HEK293T (cell line): ENCODE measurements around the gene WWOX.

Experiments
- CTCF ChIA-PET: fragments of 350-600 bp; formaldehyde crosslinking; extraction: SDS; loops from one replicate; lab custom pipeline; 2021; ENCODE audit warnings: antibody characterized with exemption, inconsistent platforms; lab: Yijun Ruan, JAX
- POLR2A ChIA-PET: fragments of 350-600 bp; formaldehyde crosslinking; extraction: SDS; loops from one replicate; lab custom pipeline; 2020; ENCODE audit warnings: antibody characterized with exemption, inconsistent platforms; lab: Yijun Ruan, JAX
- DNase-seq: peaks from one replicate; pipeline ENCODE4 v3.0.0; 2012; ENCODE audit warnings: mixed read lengths; ENCODE audit errors: extremely low spot score
- BHLHE40 ChIP-seq: fragments of 450-650 bp; IDR thresholded peaks from 2 replicates; pipeline ENCODE4 v1.6.1; 2016; ENCODE audit warnings: mild to moderate bottlenecking, moderate library complexity, borderline replicate concordance
- CTBP1 ChIP-seq: fragments of 450-650 bp; IDR thresholded peaks from 2 replicates; pipeline ENCODE4 v1.6.1; 2016; ENCODE audit warnings: borderline replicate concordance
- ELF4 ChIP-seq: fragments of 450-650 bp; IDR thresholded peaks from 2 replicates; pipeline ENCODE4 v1.6.1; 2017; ENCODE audit warnings: antibody characterized with exemption
- FOXA1 ChIP-seq: fragments of 450-650 bp; IDR thresholded peaks from 2 replicates; pipeline ENCODE4 v1.6.1; 2016; ENCODE audit warnings: mild to moderate bottlenecking
- FOXK2 ChIP-seq: fragments of 450-650 bp; IDR thresholded peaks from 2 replicates; pipeline ENCODE4 v1.6.1; 2016; ENCODE audit warnings: mild to moderate bottlenecking
- FOXM1 ChIP-seq: fragments of 450-650 bp; IDR thresholded peaks from 2 replicates; pipeline ENCODE4 v1.6.1; 2017; ENCODE audit warnings: mild to moderate bottlenecking, borderline replicate concordance
- HDGF ChIP-seq: fragments of 450-650 bp; IDR thresholded peaks from 2 replicates; pipeline ENCODE4 v1.6.1; 2017; ENCODE audit warnings: antibody characterized with exemption, borderline replicate concordance
- L3MBTL2 ChIP-seq: fragments of 450-650 bp; conservative IDR thresholded peaks from 2 replicates; pipeline ENCODE4 v1.6.1; 2016; ENCODE audit warnings: mild to moderate bottlenecking
- LEF1 ChIP-seq: fragments of 450-650 bp; IDR thresholded peaks from 2 replicates; pipeline ENCODE4 v1.6.1; 2017; ENCODE audit warnings: mild to moderate bottlenecking, borderline replicate concordance
- NFRKB ChIP-seq: fragments of 450-650 bp; IDR thresholded peaks from 2 replicates; pipeline ENCODE4 v1.6.1; 2016; ENCODE audit warnings: mild to moderate bottlenecking, moderate library complexity
- PKNOX1 ChIP-seq: fragments of 450-650 bp; IDR thresholded peaks from 2 replicates; pipeline ENCODE4 v1.6.1; 2016
- SP1 ChIP-seq: fragments of 450-650 bp; IDR thresholded peaks from 2 replicates; pipeline ENCODE4 v1.6.1; 2017
- SUZ12 ChIP-seq: fragments of 450-650 bp; IDR thresholded peaks from 2 replicates; pipeline ENCODE4 v1.6.1; 2016; ENCODE audit warnings: mild to moderate bottlenecking
- TARDBP ChIP-seq: fragments of 450-650 bp; IDR thresholded peaks from 2 replicates; pipeline ENCODE4 v1.6.1; 2016
- ZNF384 ChIP-seq: fragments of 450-650 bp; IDR thresholded peaks from 2 replicates; pipeline ENCODE4 v1.6.1; 2016

WWOX gene

GRCh38 chr16:78994135-78994745 is 894.8 kb downstream of the WWOX start:
- TF ChIP-seq HDGF (no peak), FOXM1 (no peak), LEF1 (no peak), ELF4 (no peak), SUZ12 (no peak), SP1 (no peak), FOXA1 (no peak), PKNOX1 (no peak), ZNF384 (no peak), CTBP1 (no peak), L3MBTL2 (no peak), TARDBP (no peak), FOXK2 (no peak)
- ChIA-PET CTCF (interaction anchor here (0.6 kb wide), 1 partner anchor 25 kb away, joined by 5 read pairs; no protein-coding TSS in a partner anchor), POLR2A (no interaction called here)
- no peak for DNase-seq

DNA sequence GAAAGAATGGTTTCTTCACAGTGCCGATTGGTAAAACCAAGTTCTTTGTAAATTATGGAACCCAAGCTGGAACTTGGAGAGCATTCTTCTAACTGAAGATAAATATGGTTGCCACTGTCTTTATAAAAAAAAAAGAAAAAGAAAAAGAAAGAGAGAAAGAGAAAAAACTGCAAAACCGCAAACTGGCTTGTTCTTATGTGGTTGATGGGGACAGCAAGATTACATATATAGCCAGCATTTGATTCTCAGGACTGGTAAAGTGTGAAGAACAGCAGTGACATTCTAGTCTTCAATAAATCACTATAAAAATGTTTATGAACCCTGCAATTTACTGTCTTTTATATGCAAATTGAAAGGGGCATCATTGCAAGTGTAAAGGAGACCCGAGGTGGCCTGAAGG is 896.0 kb downstream of the WWOX start:
- no peak for DNase-seq
- ChIA-PET POLR2A (no interaction called here), CTCF (interaction anchor here (0.6 kb wide), 1 partner anchor 1002 kb away, joined by 3 read pairs; no protein-coding TSS in a partner anchor)
- TF ChIP-seq L3MBTL2 = no peak
- TF ChIP-seq CTBP1 = no peak
- no peak for TF ChIP-seq HDGF
- no peak for TF ChIP-seq NFRKB
- no peak for TF ChIP-seq TARDBP
- TF ChIP-seq FOXM1 = no peak
- no peak for TF ChIP-seq SP1
- no peak for TF ChIP-seq ZNF384

DNA sequence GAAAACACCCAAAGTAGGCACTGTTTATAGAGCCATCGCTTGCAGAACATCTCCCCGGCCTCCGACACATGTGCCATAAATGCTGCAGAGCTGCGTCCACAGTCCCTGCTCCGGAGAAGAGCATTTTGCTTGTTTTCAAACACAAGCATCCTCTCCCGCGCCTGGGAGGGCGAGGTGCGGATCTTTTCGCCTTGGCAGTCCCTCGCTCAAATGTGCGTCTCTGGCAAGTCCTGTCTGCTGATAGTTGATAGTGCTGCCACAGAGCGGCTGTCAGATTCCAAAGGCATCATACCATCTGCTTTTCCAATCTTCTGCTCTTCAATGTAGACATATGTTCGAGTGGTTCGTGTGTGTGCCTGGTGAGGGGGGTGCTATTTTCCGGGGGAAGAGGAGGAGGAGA is 897.3 kb downstream of the WWOX start:
- ChIA-PET CTCF (no interaction called here), POLR2A (no interaction called here)
- no peak for DNase-seq
- TF ChIP-seq ZNF384 = no peak
- TF ChIP-seq L3MBTL2 = no peak
- TF ChIP-seq BHLHE40 = no peak
- TF ChIP-seq FOXM1 = no peak
- TF ChIP-seq TARDBP = no peak
- no peak for TF ChIP-seq ELF4
- no peak for TF ChIP-seq FOXK2
- no peak for TF ChIP-seq CTBP1
- no peak for TF ChIP-seq SP1
- no peak for TF ChIP-seq LEF1
- no peak for TF ChIP-seq NFRKB

DNA sequence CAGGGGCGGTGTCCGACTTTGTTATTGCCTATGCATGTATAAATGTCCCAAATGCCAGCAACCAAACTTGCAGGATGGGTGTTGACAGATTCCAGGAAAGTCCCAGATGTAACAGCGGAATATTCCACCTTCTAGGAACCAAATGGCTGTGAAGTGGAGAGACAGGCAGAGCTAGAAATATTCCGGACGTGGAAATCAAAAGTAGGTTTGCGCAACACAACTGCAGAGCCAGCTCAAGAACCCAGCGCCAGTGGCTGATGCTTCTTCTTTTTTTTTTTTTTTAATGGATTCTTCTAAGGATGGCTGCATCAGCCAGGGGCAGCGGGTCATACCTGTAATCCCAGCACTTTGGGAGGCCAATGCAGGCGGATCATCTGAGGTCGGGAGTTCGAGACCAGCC is 899.4 kb downstream of the WWOX start:
- TF ChIP-seq ELF4 = no peak
- TF ChIP-seq CTBP1 = no peak
- no peak for TF ChIP-seq ZNF384
- TF ChIP-seq HDGF = no peak
- no peak for TF ChIP-seq LEF1
- TF ChIP-seq FOXK2 = no peak
- ChIA-PET POLR2A (no interaction called here), CTCF (interaction anchor here (0.6 kb wide), 1 partner anchor 897 kb away, joined by 3 read pairs; no protein-coding TSS in a partner anchor)
- no peak for DNase-seq

- POLR2A ChIA-PET = no interaction called here
- no peak for DNase-seq
- CTCF ChIA-PET = interaction anchor here (0.7 kb wide), 2 partner anchors 22 to 65 kb away, joined by 4 to 6 read pairs; no protein-coding TSS in a partner anchor
- TF ChIP-seq NFRKB = no peak
- TF ChIP-seq CTBP1 = no peak
- TF ChIP-seq FOXK2 = no peak
- TF ChIP-seq TARDBP = no peak
- TF ChIP-seq FOXM1 = no peak
- no peak for TF ChIP-seq HDGF
- TF ChIP-seq LEF1 = no peak
Observed at GRCh38 chr16:79001156-79001967, 901.9 kb downstream of the WWOX start.

GRCh38 chr16:79003026-79003609 is 903.7 kb downstream of the WWOX start:
- no peak for DNase-seq
- peak; percentile 77 for TF ChIP-seq PKNOX1
- TF ChIP-seq SP1 = no peak
- CTCF ChIA-PET = no interaction called here
- POLR2A ChIA-PET = no interaction called here

DNA sequence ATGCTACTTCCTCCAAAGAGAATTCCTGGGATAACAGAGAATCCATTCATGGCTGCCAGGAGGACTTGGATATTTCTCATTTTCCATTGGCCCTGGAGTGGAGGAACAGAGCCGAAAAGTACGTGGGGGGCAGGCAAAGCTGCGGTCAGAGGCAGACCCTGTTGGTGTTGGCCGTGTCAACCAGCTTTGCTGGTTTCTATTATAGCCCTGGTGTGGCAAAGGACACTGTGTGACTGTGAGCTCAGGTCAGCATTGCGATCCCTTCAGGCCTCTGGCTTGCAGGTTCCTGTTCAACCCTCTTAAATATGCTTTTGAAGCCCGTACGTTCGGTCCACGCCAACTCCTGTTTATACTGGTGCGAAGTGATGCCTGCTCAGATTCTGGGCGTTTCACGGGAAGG is 904.9 kb downstream of the WWOX start:
- ChIA-PET CTCF (no interaction called here), POLR2A (no interaction called here)
- DNase-seq = no peak
- TF ChIP-seq CTBP1 (no peak), L3MBTL2 (no peak), PKNOX1 (no peak), NFRKB (no peak), LEF1 (no peak), TARDBP (no peak), ZNF384 (no peak), HDGF (no peak), BHLHE40 (no peak)
